Breast epithelium (tissue), 4 donors: ENCODE measurements around the gene IL37. TPM values are rescaled to one million over a fixed set of nuclear protein-coding genes. Genes with fewer than 3 reads are reported as not detected.

Source experiments
- DNase-seq, 2 donors: peaks; one replicate each; pipeline ENCODE4 v3.0.0-alpha.2; 2019; ENCODE audit warnings: low spot score in 2 of 2
- H3K27ac ChIP-seq, 2 donors: fragments of 200-600 bp; sonication (generic) in 1 of 2; one replicate each; pipeline ENCODE4 v1.5.1; 2016 to 2019; ENCODE audit warnings: mild to moderate bottlenecking in 1 of 2
- H3K27me3 ChIP-seq, 2 donors: fragments of 200-600 bp; sonication (generic) in 1 of 2; one replicate each; pipeline versions ENCODE4 v1.5.1 to v1.6.0; 2017 to 2019; ENCODE audit warnings: control low read depth in 1 of 2, mild to moderate bottlenecking in 1 of 2
- H3K36me3 ChIP-seq: fragments of 200-600 bp; one replicate; pipeline ENCODE4 v1.5.1; 2019
- H3K4me1 ChIP-seq, 2 donors: fragments of 200-600 bp; sonication (generic); one replicate each; pipeline ENCODE4 v1.5.1; 2016 to 2019; ENCODE audit warnings: control low read depth in 1 of 2
- H3K4me3 ChIP-seq, 3 donors: fragments of 200-600 bp; sonication (generic); 1 replicate in 2 of 3; 2 replicates in 1 of 3; pipeline ENCODE4 v1.5.1; 2016 to 2019; ENCODE audit warnings: mild to moderate bottlenecking in 3 of 3, moderate library complexity in 2 of 3
- H3K9me3 ChIP-seq, 2 donors: fragments of 200-600 bp; sonication (generic) in 1 of 2; one replicate each; pipeline ENCODE4 v1.5.1; 2016 to 2019; ENCODE audit warnings: control low read depth in 1 of 2
- POLR2A ChIP-seq: fragments of 450-650 bp; IDR thresholded peaks from one replicate; pipeline ENCODE4 v1.6.1; 2016; ENCODE audit warnings: antibody characterized with exemption, mild to moderate bottlenecking, moderate library complexity
- POLR2AphosphoS5 ChIP-seq, 3 donors: sonication (generic); formaldehyde crosslinking; IDR thresholded peaks; one replicate each; pipeline ENCODE4 v1.6.1; 2017; ENCODE audit warnings: antibody characterized with exemption in 3 of 3
- intact Hi-C: fragments of 100-400 bp; cut with DNase I; formaldehyde crosslinking; loops from one replicate; pipeline ENCODE4 v1.15.1; 2023; ENCODE audit warnings: low total_unique reads
- total RNA-seq, 3 donors: library from RNA; depleted of rRNA; stranded (reverse); fragments of >200 nt; gene quantifications; one replicate each; pipeline ENCODE4 v1.1.0, GENCODE V29; 2016
- TF ChIP-seq, protein P1 (sequence below), 3 donors: fragments of 450-650 bp; IDR thresholded peaks; one replicate each; pipeline ENCODE4 v1.5.1; 2016 to 2017; ENCODE audit warnings: antibody characterized with exemption in 3 of 3, mild to moderate bottlenecking in 3 of 3, moderate library complexity in 3 of 3

The IL37 gene
- total RNA-seq, 3 donors from 2014 or later: not detected

DNA sequence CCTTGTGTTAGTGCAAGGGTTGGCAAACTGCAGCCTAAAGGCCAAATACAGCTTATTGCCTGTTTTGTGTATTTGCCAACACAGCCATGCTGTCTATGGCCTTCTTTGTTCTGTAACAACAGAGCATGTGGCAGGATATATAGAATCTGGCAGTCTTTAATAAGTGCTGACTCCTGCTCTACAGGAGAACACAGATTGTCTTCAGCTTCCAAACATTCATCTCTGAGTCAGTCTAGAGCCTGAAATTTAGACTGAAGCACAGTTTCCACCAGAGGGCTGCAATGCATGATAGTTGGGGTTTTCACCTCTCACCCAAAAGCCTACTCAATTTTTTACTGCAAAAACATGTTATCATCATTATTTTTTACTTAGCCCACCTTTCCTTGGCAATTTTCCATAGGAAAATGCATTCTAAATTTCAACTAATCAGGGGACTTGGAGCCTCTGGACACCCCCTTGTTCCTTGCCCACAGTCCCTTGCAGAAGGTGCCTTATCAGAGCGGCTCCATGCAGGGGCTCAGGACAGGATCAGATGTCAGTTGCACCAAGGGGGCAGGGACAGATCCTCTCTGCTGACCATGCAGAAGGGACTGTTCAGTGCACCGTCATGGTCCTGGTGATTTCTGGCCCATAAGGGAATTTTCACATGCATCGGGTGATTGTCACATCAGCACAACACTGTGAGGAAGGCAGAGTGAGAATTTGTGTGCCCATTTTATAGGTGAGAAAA, 12.4 kb downstream of the IL37 start:
- Histone ChIP-seq H3K27me3 (peaks cover 0 to 3% of the 10 kb centered on the region in 2 donors), H3K4me1 (no peaks in the 10 kb centered on the region), H3K9me3 (peaks cover 0 to 4% of the 10 kb centered on the region in 2 donors), H3K4me3 (no peak overlapping the region), H3K36me3 (no peaks in the 10 kb centered on the region), H3K27ac (no peak overlapping the region)
- DNase-seq: no peak
- TF ChIP-seq POLR2AphosphoS5 (IDR thresholded peaks at IDR 0.05) (no peak), POLR2A (no peak)
- TF ChIP-seq, protein P1, sequence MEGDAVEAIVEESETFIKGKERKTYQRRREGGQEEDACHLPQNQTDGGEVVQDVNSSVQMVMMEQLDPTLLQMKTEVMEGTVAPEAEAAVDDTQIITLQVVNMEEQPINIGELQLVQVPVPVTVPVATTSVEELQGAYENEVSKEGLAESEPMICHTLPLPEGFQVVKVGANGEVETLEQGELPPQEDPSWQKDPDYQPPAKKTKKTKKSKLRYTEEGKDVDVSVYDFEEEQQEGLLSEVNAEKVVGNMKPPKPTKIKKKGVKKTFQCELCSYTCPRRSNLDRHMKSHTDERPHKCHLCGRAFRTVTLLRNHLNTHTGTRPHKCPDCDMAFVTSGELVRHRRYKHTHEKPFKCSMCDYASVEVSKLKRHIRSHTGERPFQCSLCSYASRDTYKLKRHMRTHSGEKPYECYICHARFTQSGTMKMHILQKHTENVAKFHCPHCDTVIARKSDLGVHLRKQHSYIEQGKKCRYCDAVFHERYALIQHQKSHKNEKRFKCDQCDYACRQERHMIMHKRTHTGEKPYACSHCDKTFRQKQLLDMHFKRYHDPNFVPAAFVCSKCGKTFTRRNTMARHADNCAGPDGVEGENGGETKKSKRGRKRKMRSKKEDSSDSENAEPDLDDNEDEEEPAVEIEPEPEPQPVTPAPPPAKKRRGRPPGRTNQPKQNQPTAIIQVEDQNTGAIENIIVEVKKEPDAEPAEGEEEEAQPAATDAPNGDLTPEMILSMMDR (IDR thresholded peaks at IDR 0.05): no peak
- intact Hi-C loops: no loop called here

GRCh38 chr2:112923967-112924338, 13.0 kb downstream of the IL37 start:
- DNase-seq: no peak
- Histone ChIP-seq H3K36me3 (no peaks in the 10 kb centered on the region), H3K4me1 (no peaks in the 10 kb centered on the region), H3K9me3 (peaks cover 0 to 4% of the 10 kb centered on the region in 2 donors), H3K4me3 (no peak overlapping the region), H3K27me3 (peaks cover 0 to 3% of the 10 kb centered on the region in 2 donors), H3K27ac (no peak overlapping the region)
- intact Hi-C loops: no loop called here
- TF ChIP-seq POLR2A: no peak
- TF ChIP-seq, protein P1 (IDR thresholded peaks at IDR 0.05): no peak
- no peak for TF ChIP-seq POLR2AphosphoS5 (IDR thresholded peaks at IDR 0.05)

GRCh38 chr2:112924360-112924759, 13.4 kb downstream of the IL37 start:
- no peak overlapping the region for H3K27ac ChIP-seq
- H3K9me3 ChIP-seq: peaks cover 0 to 3% of the 10 kb centered on the region in 2 donors
- H3K36me3 ChIP-seq: no peaks in the 10 kb centered on the region
- DNase-seq: no peak
- intact Hi-C loops: no loop called here
- H3K4me1 ChIP-seq: no peaks in the 10 kb centered on the region
- H3K4me3 ChIP-seq: no peak overlapping the region
- peaks cover 0 to 3% of the 10 kb centered on the region in 2 donors for H3K27me3 ChIP-seq
- TF ChIP-seq, protein P1 (IDR thresholded peaks at IDR 0.05): no peak
- TF ChIP-seq POLR2AphosphoS5 (IDR thresholded peaks at IDR 0.05): no peak
- no peak for TF ChIP-seq POLR2A

DNA sequence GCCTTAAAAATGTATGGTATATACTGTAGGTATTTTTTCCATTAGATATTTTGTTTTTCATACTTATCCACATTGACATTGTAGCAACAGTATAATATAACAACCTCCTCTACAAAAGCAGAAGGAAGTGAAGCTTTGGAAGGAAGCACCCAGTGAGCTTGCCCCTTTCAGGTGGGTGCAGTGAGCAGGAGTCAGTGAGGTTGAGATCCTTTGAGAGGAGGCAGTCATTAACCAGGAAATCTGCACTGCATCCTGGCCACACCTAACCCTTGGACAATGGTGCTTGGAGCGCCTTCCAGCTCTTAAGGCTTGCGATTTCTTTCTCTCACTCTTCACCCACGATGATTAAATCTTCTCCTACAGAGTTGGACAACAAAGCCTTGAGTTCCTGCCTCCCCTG, 13.9 kb downstream of the IL37 start:
- TF ChIP-seq POLR2AphosphoS5 (IDR thresholded peaks at IDR 0.05): no peak
- TF ChIP-seq, protein P1 (IDR thresholded peaks at IDR 0.05): no peak
- TF ChIP-seq POLR2A: no peak
- DNase-seq: no peak
- no peaks in the 10 kb centered on the region for H3K9me3 ChIP-seq
- H3K27me3 ChIP-seq: peaks cover 0 to 3% of the 10 kb centered on the region in 2 donors
- no peak overlapping the region for H3K4me3 ChIP-seq
- H3K27ac ChIP-seq: no peak overlapping the region
- intact Hi-C loops: no loop called here
- no peaks in the 10 kb centered on the region for H3K4me1 ChIP-seq
- no peaks in the 10 kb centered on the region for H3K36me3 ChIP-seq

GRCh38 chr2:112926707-112927106, 15.7 kb downstream of the IL37 start:
- Histone ChIP-seq H3K36me3 (no peaks in the 10 kb centered on the region), H3K27ac (no peak overlapping the region), H3K9me3 (no peaks in the 10 kb centered on the region), H3K4me1 (no peaks in the 10 kb centered on the region), H3K27me3 (peaks cover 0 to 3% of the 10 kb centered on the region in 2 donors), H3K4me3 (no peak overlapping the region)
- intact Hi-C loops: no loop called here
- TF ChIP-seq POLR2A: no peak
- TF ChIP-seq, protein P1 (IDR thresholded peaks at IDR 0.05): no peak
- no peak for TF ChIP-seq POLR2AphosphoS5 (IDR thresholded peaks at IDR 0.05)
- DNase-seq: no peak
